Fibroblast of skin of left biceps (primary cell): ENCODE results near the gene DAZAP1.
"Not testable (repeated sequence)": the region's sequence is repeated elsewhere in the genome, so short reads cannot be mapped to it uniquely, and the experiment has no call there.

Source experiments
- DNase-seq, 2 experiments: peaks; one replicate each; pipeline ENCODE4 v3.0.0-alpha.2; 2013; ENCODE audit warnings: low read depth in 2 of 2

Gene DAZAP1

GRCh38 chr19:1410136-1410786, 2.9 kb downstream of the DAZAP1 start:
- no peak for DNase-seq

- no peak for DNase-seq
Observed at GRCh38 chr19:1410789-1411188, 3.4 kb downstream of the DAZAP1 start.

GRCh38 chr19:1411255-1412191, 4.1 kb downstream of the DAZAP1 start:
- DNase-seq, result no peak

GRCh38 chr19:1412323-1412923, 5.0 kb downstream of the DAZAP1 start:
- no peak for DNase-seq

- DNase-seq, result no peak
Observed at GRCh38 chr19:1412995-1413800, 5.8 kb downstream of the DAZAP1 start.

GRCh38 chr19:1416014-1416841, 8.8 kb downstream of the DAZAP1 start:
- no peak for DNase-seq

GRCh38 chr19:1417145-1417544, 9.8 kb downstream of the DAZAP1 start:
- no peak for DNase-seq

GRCh38 chr19:1417681-1418495, 10.5 kb downstream of the DAZAP1 start:
- DNase-seq, result no peak

GRCh38 chr19:1418496-1418775, 11.1 kb downstream of the DAZAP1 start:
- no peak for DNase-seq

- no peak for DNase-seq
Observed at GRCh38 chr19:1418951-1419738, 11.8 kb downstream of the DAZAP1 start.

GRCh38 chr19:1420085-1420484, 12.7 kb downstream of the DAZAP1 start:
- not testable (repeated sequence) for DNase-seq

- DNase-seq, result no peak
Observed at GRCh38 chr19:1420590-1420989, 13.2 kb downstream of the DAZAP1 start.

- DNase-seq, result no peak
Observed at GRCh38 chr19:1421218-1421957, 14.0 kb downstream of the DAZAP1 start.

GRCh38 chr19:1421958-1422305, 14.5 kb downstream of the DAZAP1 start:
- no peak for DNase-seq

GRCh38 chr19:1422360-1422759, 15.0 kb downstream of the DAZAP1 start:
- DNase-seq, result no peak

GRCh38 chr19:1422943-1423342, 15.6 kb downstream of the DAZAP1 start:
- DNase-seq, result no peak

- DNase-seq, result no peak
Observed at GRCh38 chr19:1423436-1424191, 16.2 kb downstream of the DAZAP1 start.
